NCI-H774 (cell line): ENCODE data around the gene GPC5.

Experiments used
- DNase-seq: peaks from one replicate; lab custom pipeline; 2025; lab: John Stamatoyannopoulos, UW

Gene GPC5

DNA sequence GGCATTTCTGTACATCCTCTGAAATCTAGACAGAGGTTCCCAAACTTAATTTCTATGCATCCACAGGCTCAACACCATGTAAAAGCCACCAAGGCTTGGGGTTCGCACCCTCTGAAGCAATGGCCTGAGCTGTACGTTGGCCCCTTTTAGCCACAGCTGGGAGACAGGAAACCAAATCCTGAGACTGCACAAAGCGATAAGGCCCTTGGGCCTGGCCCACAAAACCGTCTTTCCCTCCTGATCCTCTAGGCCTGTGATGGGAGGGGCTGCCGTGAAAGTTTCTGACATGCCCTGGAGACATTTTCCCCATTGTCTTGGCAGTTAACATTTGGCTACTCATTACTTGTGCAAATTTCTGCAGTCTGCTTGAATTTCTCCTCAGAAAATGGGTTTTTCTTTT, 766.4 kb downstream of the GPC5 start:
- no peak for DNase-seq

DNA sequence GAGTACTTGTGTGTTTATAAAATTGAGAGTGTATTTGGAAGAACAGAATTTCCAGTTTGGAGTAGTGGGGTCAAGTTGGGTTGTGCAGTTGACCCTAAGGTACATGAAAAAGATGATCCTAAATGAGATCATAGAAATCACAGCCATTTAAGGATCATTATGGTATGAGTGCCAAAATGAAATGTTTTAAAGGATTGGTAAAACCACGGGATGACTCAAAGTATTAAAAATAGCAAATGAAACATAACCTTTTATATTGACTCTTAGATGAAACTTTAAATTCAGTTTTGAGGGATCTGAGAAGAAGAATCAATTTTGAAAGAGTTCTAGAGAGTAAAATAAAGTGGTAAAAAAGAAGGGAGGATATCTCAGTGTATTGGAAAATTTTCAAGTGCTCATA, 773.8 kb downstream of the GPC5 start:
- DNase-seq, result no peak

DNA sequence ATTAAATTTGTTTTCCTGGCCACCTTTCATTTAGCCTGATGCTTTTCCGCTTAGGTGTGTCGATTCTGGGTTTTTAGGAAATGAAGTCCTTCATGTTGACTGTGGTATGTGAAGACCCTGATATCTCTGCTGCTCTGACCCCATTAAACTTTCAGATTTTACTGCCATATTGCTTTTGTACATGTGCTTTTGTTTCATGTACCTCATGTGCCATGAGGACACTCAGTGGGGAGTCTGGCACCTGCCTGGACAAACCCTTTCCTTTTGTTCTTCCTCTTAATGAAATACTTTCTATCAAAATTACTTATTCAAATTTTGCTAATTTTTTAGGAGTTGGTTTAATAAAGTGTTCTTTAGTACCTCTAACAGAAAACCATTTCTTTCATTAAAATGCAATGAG, 774.8 kb downstream of the GPC5 start:
- DNase-seq, result no peak

DNA sequence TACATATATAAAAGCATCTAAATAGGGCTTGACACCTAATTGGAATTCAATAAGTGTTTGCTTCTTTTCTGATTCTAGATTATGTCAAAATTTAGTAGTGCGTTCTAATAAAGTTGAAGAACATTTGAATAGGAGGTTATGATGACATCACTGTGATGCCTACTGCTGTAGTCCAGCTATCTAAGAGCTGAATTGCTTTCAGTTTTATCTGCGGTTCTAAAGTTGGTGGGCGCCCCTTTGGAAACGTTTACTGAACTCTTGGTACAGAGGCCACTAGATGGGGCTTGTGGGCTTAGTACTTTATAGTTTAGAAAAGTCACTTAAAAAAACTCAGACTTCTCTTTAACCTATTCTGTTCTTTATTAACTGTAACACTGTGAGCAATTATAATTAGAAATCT, 776.9 kb downstream of the GPC5 start:
- no peak for DNase-seq

DNA sequence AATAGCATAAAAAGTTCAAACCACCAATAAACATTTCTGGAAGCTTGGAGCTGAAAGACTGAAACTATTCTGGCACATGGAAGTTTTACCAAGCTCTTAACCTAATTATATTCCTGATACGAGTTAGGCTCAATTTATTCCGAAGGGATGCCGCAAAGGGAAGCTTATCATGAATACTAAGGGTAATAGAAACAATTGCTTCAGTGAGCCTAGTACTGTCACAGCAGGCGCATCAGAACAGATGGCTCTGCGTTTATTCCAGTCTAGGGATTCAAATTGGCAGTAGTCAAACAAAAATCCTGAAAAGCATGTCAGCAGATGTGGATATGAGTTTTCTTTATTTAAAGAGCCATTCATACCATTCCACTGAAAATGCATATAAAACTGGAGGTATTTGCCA, 779.5 kb downstream of the GPC5 start:
- DNase-seq, result no peak

DNA sequence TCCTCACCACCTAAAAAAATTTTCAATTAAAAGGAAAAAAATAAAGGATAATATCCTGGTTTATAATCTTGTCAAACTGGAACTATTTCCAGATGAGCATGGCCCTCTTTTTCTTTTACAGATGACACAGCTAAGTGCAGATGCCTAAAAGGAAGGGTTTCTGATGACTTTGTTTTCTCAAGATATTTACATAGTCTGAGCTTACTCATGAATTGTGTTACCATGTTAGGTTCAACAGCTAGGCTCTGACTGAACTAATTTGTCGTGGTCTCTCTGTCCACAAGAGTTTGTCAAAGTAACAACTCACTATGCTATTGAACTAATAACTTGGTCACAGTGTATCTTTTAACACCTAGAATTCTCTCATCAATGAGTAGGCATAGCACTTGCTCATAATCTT, 780.8 kb downstream of the GPC5 start:
- DNase-seq, result no peak

DNA sequence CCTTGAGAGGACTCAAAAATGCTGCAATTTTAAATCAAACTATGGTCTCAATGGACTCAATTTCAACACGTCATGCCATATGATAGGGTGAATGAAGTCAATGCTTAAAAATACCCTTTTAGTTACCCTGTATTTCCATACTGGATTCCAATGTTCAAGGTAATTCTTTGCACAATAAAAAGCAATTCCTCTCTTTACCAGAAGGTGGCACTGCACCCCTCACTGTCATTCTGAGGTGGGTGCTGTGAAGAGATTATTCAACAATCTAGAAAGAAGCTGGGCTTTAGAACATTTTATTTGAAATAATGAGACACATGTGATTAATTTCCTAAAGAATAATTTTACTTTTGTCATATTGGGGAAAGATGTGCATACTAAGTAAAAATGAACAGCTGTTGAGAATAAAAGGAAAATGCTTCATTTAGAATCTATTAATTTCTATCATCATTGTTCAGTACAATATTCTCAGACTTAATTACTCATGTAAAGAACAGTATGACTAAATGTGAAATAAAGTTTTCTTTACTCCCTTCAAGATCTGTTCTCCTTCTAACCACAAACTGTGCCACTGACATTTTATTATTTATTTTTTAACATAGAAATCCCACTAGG, 789.1 kb downstream of the GPC5 start:
- no peak for DNase-seq

DNA sequence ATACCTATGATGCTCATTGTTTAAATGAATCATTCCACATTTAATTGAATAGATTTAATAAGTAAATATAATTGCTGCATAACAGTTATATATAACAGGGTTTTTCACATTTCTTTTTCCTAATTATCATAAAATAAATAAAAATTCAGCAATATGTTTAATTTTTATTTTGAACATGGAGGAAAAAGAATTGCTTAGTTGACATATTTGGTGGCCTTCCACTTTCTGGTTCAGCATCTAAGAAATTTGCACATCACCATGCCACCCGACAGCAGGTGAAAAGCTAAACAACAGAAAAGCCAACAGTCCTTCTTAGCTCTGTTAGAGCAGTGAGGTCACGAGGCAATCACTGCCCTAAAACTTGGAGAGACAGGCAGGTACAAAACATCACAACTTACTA, 790.2 kb downstream of the GPC5 start:
- DNase-seq, result no peak

DNA sequence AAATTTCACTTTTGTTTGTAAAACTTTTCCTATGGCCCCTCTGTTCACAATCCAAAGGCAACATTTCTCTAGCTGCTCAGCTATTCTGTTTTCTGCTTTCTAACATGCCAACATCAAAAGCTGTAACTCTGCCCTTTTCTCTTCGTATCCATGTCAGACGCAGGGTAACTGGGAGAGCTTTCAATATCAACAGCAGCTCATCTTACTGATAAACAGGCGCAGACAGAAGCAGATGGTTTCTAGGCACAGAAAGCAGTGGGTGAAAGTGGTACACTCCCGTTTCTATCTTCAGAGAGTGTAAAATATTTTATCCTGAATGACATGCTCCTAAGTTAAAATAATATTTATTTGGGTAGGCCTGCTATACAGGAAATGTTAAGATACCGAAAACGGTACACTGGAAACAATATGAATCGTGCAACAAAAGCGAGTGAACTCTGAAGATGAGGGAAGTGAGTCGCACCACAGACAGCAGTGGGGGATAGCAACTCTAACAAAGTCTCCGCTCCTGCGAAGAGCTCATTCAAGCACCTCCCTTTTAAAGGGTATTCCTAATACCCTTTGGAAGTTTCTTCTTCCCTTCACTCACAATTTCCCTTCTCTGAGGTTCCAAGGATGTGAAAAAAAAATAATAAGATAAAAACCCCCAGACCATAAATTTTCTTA, 798.3 kb downstream of the GPC5 start:
- DNase-seq, result no peak

DNA sequence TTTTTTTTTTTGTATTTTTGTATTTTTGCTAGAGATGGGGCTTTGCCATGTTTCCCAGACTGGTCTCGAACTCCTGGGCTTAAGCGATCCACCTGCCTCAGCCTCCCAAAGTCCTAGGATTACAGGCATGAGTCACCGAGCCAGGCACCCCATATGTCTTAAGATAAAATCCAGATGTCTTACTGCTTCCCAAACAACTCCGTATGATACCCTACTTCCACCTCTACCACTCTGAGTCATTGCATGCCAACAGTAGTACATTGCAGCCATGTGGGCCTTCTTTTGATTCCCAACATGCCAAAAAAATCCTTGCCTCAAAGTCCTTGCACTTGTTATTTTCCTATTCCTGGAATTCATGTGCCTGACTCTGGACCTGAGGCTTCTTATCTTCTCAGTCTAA, 799.2 kb downstream of the GPC5 start:
- DNase-seq, result no peak

DNA sequence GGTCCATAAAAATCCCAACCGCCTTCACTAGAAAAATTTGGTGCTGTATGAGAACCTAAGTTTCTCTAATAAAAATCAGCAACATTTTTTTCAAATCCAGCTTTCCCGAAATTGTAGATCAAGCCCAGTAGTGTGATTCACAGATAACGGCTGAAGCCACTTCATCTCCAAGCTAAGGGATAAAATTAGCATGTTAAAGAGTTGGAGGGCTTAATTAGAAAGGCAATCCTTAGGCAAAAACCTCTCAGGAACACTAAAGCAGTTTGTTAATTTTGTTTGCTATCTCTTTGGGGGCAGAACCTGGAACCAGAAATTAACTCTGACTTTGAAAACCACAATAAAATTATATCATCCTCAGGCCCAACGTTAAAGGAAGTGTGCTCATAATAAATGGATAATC, 820.2 kb downstream of the GPC5 start:
- DNase-seq, result no peak

DNA sequence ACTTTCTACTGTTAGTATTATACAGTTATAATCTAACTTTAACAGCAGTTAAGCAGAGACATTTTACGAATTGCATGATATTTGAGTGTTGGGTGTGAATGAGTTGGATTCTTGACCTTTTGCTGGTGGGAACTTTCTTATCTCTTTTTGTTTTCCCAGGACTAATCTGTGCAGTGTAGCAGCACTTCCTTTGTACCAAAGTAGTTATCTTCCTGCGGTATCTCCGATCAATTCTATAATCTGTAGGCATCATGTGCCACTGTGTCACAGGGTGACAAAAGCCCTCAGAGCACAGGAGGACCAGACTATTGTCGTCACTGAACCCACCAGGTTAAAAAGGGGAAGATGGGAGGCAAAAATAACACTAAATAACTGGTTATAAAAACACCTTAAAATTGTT, 823.5 kb downstream of the GPC5 start:
- DNase-seq, result no peak

DNA sequence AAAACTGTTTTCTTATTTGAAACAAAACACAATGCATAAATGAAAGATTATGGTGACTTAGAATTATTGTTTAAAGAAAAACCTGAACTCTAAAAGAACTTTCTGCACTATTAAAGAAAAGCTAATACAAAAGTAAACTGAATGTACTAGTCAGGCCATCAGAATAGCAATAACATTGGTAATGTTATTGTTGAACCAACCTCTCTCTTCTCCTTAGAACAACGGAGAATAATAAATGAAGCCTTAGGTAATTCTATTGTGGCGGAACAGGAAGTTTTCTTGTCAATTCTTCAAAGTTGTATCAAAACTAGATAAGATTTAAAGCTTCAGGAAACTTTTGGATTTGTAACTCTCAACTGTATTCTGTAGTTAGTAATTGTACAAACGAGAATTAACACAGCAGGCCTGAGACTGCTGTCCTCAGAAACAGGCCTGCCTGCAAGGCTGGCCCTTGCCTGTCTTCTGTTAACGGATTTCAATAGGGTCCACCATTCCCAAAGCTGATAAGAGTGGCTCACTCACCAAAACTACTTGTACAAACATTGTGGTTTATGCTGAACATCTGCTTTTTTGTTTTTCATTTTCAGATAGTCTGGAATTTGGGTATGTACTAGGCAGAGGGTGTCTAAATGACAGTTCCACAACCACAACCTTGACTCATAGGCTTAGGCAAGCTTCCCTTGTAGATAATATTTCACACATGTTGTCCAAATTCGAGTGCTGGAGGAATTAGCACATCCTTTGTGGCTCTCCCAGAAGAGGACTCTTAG, 825.8 kb downstream of the GPC5 start:
- no peak for DNase-seq

DNA sequence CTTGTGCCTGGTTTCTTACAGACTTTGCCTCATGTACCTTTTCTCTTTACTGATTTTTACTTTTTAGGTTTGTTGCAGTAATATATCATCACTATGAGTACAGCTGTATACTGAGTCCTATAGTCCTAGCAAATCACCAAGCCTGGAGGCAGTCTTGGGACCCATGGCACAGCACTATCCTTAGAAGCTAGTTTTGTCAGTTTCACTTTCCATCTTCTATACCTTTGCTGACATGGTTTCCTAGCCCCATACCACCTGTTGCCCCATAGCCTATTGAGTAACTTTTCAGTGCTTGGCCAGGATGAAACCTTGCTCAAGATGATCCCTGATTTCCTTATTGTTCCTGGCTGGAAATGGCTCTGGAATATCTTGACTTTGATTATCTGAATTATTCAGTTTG, 826.4 kb downstream of the GPC5 start:
- no peak for DNase-seq

DNA sequence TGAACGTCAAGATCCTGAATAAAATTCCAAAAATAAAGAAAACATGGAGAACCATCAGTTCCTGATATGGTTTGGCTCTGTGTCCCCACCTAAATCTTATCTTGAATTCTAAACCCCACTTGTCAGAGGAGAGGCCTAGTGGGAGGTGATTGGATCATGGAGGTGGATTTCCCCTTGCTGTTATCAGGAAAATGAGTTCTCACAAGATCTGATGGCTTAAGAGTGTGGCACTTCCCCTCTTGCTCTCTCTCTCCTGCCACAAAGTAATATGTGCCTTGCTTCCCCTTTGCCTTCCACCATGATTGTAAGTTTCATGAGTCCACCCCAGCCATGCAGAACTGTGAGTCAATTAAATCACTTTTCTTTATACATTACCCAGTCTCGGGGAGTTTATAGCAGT, 827.4 kb downstream of the GPC5 start:
- DNase-seq, result no peak

DNA sequence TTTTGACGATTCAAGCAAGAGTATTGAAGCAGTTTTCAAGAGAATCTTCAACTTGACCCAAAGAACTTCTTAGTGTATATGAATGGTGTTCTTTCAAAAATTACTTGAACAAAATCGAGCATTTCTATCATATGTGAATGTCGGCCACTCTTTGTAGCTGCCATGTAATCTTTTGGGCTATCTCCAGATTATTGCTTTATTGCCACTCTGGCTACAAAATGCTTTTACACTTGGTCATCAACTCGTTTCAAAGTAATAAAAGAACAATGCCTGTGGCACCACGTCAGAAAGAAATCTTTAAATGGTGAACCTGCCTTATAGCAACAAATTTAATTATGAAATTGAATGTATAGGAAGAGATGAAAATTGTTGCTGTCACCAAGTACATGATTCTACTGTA, 834.5 kb downstream of the GPC5 start:
- no peak for DNase-seq

DNA sequence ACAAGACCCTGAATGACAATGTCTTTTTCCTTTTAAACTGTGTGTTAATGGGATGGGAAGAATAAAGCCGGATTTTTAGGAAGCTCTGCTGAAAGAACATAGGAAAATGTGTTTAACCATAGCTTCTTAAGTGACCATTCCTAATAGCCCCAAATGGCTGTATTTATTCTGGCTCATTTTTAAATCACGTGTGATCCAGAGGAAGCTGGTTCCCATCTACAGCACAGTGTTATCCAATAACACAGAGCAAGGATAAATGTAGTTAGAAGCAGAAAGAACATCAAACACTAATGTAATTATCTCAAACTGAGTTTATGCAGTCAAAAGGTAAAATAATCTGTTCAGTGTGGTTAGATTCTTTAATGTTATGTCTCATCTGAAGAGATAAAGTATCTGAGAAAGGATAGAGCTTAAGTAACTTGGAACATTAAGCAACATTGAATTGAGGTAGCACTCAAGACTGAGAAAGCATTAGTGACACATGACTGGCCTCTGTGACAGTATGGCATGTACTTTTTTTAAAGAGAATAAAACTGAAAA, 853.3 kb downstream of the GPC5 start:
- DNase-seq, result no peak

DNA sequence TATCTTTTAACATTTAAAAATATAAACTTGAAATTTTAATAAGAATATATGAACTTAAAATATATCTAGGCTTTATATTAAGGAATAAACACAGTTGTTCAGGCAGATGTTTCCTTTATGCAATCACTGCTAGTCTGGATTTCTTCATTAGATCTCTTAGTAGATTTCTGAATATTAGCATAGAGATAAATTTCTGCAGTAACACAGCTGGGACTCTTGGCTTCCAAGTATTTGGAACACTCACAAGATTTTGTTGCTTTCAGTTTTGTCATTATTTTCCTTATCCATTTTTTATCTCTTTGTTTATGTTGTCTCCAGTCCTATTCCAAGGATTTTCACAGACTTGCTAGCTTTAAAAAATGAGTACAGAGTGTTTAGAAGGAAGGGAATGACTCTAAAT, 857.1 kb downstream of the GPC5 start:
- DNase-seq, result no peak

DNA sequence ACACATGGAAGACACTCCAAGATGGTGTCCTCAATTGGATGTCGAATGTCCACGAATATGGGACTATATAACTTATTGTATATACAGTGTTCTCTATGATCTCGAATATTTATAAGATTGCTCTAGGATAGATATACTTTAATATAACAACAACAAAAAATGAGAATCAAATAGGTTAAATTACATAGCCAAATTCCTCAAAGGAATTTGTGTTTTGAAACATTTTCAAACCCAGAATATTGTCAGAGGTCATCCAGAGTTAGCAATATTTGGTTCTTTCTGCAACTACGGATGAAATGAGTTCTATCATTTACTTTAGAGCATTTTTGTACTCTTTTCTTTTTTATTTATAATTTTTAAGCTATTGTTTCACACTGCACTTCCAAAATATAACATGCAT, 857.8 kb downstream of the GPC5 start:
- no peak for DNase-seq

DNA sequence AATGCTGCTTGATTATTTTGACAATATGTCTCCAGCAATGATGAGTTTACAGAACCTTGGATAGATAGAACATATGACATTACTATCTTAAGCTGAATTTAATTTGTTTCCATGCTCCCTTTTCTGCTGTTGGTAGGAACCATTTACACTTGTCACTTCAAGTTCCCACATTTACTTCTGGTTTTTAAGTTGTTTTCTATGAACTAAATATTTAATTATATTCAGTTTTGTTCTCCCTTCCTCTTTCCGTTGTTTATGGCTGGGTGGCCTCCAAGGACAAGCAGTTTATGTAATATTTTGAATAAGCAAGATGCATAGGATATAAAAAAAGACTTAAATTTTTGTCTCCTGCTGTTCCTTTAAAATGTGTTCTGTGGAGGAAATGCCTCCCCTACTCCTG, 860.6 kb downstream of the GPC5 start:
- DNase-seq, result no peak

DNA sequence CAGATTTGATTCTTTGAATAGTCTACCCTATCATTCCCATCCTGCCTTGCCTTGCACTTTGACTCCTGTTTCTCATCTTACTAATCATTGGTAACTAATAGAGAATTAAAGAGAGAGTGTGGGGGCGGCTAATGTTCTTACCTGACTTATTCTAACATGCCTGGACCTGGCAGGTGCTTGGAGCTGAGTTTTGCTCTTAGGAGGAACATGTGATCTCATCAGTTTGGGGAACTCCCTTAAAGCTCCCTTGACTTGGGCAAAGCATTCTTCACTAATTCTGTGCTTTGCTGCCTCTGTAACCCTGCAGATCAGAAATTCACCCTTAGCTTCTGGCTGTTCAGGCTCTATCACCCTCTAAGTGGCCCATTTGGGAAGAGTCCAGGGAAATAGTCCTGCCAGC, 861.1 kb downstream of the GPC5 start:
- no peak for DNase-seq

DNA sequence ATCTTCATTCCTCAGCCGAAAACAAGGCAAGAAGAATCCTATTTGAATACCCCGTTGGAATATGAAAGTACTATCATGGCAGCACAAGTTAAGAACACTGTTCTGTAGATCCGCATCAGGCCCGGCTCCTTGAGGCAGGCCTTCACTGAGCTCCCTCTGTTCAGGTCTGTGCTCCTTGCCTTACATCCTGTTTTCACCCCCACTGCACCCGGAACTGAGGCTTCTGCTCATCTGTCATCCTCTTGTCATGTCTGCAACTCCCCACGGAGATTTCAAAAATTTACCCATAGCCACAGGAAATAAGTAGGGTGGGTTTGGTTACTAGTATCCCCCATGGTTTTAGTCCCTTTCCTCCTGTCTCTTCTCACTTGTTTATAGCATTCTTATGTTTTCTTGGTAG, 861.9 kb downstream of the GPC5 start:
- no peak for DNase-seq

DNA sequence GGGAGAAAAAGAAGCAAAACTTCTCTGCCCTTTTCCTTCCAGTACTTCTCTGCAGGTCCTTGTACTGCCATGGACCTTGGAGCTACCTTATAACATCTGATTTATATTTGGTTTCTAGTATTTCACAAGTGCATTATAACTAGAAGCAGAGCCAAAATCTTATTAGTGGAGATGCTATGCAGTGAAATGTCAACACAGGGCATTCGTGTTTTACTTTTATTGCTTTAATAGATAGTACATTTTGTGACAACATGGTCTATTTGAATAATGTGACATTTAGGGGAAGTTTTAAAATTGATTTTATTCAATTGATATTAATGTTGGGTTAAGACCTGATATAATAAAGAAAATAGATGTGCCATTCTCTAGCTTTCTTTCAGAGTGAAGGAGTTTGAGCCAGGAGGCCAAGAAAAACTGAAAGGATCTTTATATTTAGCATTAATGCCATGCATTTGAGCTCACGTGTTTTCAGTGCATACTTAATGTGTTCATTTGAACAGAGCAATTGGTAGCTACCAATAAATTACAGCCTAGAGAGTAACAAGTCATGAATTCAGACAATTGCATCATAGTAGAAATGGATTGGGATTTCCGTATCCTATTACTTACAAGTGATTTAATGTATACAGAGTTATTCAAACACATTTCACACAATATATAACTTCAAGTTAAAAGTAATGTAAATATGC, 863.8 kb downstream of the GPC5 start:
- no peak for DNase-seq
